WI38 (cell line): Measurements from ENCODE around the gene XYLT1.

Experiments
- H3K4me3 ChIP-seq: 2 replicates; pipeline ENCODE4 v1.5.1; 2011; ENCODE audit warnings: low read depth, mild to moderate bottlenecking, control low read depth, low read length
- CTCF ChIP-seq: IDR thresholded peaks from 2 replicates; pipeline ENCODE4 v1.5.1; 2012; ENCODE audit warnings: low read depth, mild to moderate bottlenecking, control low read depth, low read length

Gene XYLT1

GRCh38 chr16:17313793-17314547 is 156.8 kb downstream of the XYLT1 start:
- H3K4me3 ChIP-seq = no peak overlapping the region
- TF ChIP-seq CTCF = no peak

GRCh38 chr16:17313085-17313611 is 157.6 kb downstream of the XYLT1 start:
- H3K4me3 ChIP-seq = no peak overlapping the region
- no peak for TF ChIP-seq CTCF

GRCh38 chr16:17312094-17312710 is 158.6 kb downstream of the XYLT1 start:
- TF ChIP-seq CTCF = no peak
- no peak overlapping the region for H3K4me3 ChIP-seq

GRCh38 chr16:17311333-17312093 is 159.2 kb downstream of the XYLT1 start:
- no peak for TF ChIP-seq CTCF
- no peak overlapping the region for H3K4me3 ChIP-seq

GRCh38 chr16:17309510-17309909 is 161.2 kb downstream of the XYLT1 start:
- H3K4me3 ChIP-seq = no peak overlapping the region
- no peak for TF ChIP-seq CTCF

- no peak overlapping the region for H3K4me3 ChIP-seq
- TF ChIP-seq CTCF = no peak
These were observed 162.6 kb downstream of the XYLT1 start for GRCh38 chr16:17308186-17308585.
